ENCODE results near the gene CEP128. TPM values are rescaled to one million over a fixed set of nuclear protein-coding genes. Genes with fewer than 3 reads are reported as not detected.

The CEP128 gene
- total and polyA plus RNA-seq, 2 experiments from 2014 or later, result 7.6 to 17.6 TPM

- TF ChIP-seq ETS1 (IDR thresholded peaks at IDR 0.05), result no peak
- TF ChIP-seq CTCF (conservative IDR thresholded peaks at IDR 0.05; ENCODE audit: low read depth in 2 of 2), result no peak
- TF ChIP-seq JUNB (IDR thresholded peaks at IDR 0.05; ENCODE audit: unreplicated experiment), result no peak
Observed at GRCh38 chr14:80518173-80518572, 423.4 kb downstream of the CEP128 start (continued).

GRCh38 chr14:80507292-80507869, 434.2 kb downstream of the CEP128 start:
- H3F3A ChIP-seq (replicated peaks; ENCODE audit: low read depth), result no peaks in the 10 kb centered on the region
- H3K4me2 ChIP-seq, result no peak overlapping the region
- no peak overlapping the region for H3K27ac Mint-ChIP-seq
- H3K79me2 ChIP-seq (replicated peaks; ENCODE audit: insufficient read depth), result no peaks in the 10 kb centered on the region
- no peaks in the 10 kb centered on the region for H3K4me1 Mint-ChIP-seq
- no peaks in the 10 kb centered on the region; the same call in 2 of the 3 replicates for H3K9me3 Mint-ChIP-seq
- no peak overlapping the region for H3K4me3 ChIP-seq
- no peaks in the 10 kb centered on the region for H3K4me1 ChIP-seq (ENCODE audit: insufficient read depth)
- no peak overlapping the region for H3K27ac ChIP-seq (ENCODE audit: low read depth)
- H2AFZ ChIP-seq, result no peak overlapping the region
- 0 out of 2 replicates have a peak, but pooled peaks cover 5% of the 10 kb centered on the region for H3K9me2 ChIP-seq (ENCODE audit: insufficient read depth)
- no peaks in the 10 kb centered on the region for H3K36me3 Mint-ChIP-seq (ENCODE audit: low read depth)
- H3K27me3 ChIP-seq (ENCODE audit: insufficient read depth), result no peaks in the 10 kb centered on the region
- no peaks in the 10 kb centered on the region for H4K20me1 ChIP-seq (replicated peaks; ENCODE audit: insufficient read depth)
- H3K4me3 Mint-ChIP-seq, result no peak overlapping the region
- H3K36me3 ChIP-seq (ENCODE audit: insufficient read depth), result no peaks in the 10 kb centered on the region
- ATAC-seq (no peak), DNase-seq (ENCODE audit: low spot score) (no peak)
- H3K27me3 Mint-ChIP-seq (ENCODE audit: insufficient read depth, low read depth, poor library complexity), result no peaks in the 10 kb centered on the region
- TF ChIP-seq CREB1 (CRISPR knock-in tag; IDR thresholded peaks at IDR 0.05; ENCODE audit: low read depth) (no peak), STAT1 (IDR thresholded peaks at IDR 0.05; ENCODE audit: unreplicated experiment) (no peak), ZNF462 (CRISPR knock-in tag; IDR thresholded peaks at IDR 0.05) (no peak)
